Measurements from ENCODE around the gene PKIG. TPM values are rescaled to one million over a fixed set of nuclear protein-coding genes. Genes with fewer than 3 reads are reported as not detected.

Gene PKIG
- total and polyA plus RNA-seq, 2 experiments from 2014 or later: 29.7 to 33.2 TPM

DNA sequence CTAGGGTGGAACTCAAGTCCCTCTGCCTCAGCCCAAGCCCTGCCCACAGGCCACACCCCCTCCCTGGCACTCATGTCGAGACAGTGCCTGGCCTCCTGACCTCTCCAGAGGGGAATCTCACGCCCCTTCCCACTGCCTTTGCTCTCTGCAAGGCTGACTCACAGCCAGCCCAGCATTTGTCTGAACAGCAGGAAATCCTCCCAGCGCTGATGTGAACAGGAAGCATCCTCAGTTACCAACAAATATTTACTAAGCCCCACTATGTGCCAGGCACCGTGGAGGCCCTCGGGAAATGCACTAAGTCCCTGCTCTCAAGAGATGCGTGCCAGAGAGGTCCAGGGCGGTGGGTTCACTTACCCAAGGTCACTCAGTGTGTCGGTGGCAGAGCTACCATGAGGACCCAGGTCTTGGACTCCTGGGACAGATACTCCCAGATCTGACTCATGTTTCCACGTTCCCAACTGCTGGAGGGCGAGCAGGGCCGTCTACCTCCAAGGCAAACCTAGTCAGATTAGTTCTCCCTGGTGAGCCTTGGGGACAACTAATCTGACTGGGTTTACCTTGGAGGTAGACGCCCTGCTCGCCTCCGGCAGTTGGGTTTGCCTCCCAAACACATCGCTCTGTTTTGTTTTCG is 61.3 kb downstream of the PKIG start:
- Histone ChIP-seq H3K79me2 (replicated peaks; ENCODE audit: insufficient read depth) (no peaks in the 10 kb centered on the region), H3K9me2 (ENCODE audit: insufficient read depth) (no peaks in the 10 kb centered on the region), H3K27me3 (ENCODE audit: insufficient read depth) (no peaks in the 10 kb centered on the region), H3K4me2 (0 out of 2 replicates have a peak overlapping the region, but pooled peaks have one; percentile 70), H3K36me3 (ENCODE audit: insufficient read depth) (no peaks in the 10 kb centered on the region), H4K20me1 (replicated peaks; ENCODE audit: insufficient read depth) (no peaks in the 10 kb centered on the region), H3K4me1 (ENCODE audit: insufficient read depth) (peaks cover 34% of the 10 kb centered on the region), H3K4me3 (no peak overlapping the region), H3K27ac (ENCODE audit: low read depth) (no peak overlapping the region; the same call in 1 of the 2 replicates), H2AFZ (no peak overlapping the region), H3F3A (replicated peaks; ENCODE audit: low read depth) (0 out of 2 replicates have a peak, but pooled peaks cover 3% of the 10 kb centered on the region)
- peaks cover 6% of the 10 kb centered on the region; the same call in 2 of the 3 replicates for H3K9me3 Mint-ChIP-seq
- H3K4me1 Mint-ChIP-seq: peaks cover 56% of the 10 kb centered on the region
- TF ChIP-seq, protein P1, sequence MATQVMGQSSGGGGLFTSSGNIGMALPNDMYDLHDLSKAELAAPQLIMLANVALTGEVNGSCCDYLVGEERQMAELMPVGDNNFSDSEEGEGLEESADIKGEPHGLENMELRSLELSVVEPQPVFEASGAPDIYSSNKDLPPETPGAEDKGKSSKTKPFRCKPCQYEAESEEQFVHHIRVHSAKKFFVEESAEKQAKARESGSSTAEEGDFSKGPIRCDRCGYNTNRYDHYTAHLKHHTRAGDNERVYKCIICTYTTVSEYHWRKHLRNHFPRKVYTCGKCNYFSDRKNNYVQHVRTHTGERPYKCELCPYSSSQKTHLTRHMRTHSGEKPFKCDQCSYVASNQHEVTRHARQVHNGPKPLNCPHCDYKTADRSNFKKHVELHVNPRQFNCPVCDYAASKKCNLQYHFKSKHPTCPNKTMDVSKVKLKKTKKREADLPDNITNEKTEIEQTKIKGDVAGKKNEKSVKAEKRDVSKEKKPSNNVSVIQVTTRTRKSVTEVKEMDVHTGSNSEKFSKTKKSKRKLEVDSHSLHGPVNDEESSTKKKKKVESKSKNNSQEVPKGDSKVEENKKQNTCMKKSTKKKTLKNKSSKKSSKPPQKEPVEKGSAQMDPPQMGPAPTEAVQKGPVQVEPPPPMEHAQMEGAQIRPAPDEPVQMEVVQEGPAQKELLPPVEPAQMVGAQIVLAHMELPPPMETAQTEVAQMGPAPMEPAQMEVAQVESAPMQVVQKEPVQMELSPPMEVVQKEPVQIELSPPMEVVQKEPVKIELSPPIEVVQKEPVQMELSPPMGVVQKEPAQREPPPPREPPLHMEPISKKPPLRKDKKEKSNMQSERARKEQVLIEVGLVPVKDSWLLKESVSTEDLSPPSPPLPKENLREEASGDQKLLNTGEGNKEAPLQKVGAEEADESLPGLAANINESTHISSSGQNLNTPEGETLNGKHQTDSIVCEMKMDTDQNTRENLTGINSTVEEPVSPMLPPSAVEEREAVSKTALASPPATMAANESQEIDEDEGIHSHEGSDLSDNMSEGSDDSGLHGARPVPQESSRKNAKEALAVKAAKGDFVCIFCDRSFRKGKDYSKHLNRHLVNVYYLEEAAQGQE (IDR thresholded peaks at IDR 0.05; ENCODE audit: unreplicated experiment): no peak
- TF ChIP-seq CREB1 (CRISPR knock-in tag; IDR thresholded peaks at IDR 0.05; ENCODE audit: low read depth) (no peak), EZH2 (IDR thresholded peaks at IDR 0.05; ENCODE audit: low read depth, unreplicated experiment) (no peak), JUNB (IDR thresholded peaks at IDR 0.05; ENCODE audit: unreplicated experiment) (no peak), NANOG (IDR thresholded peaks at IDR 0.05; ENCODE audit: borderline replicate concordance) (no peak), ZNF114 (CRISPR knock-in tag; IDR thresholded peaks at IDR 0.05) (no peak), POLR2AphosphoS5 (IDR thresholded peaks at IDR 0.05; ENCODE audit: low read depth) (no peak), ZNF331 (CRISPR knock-in tag; IDR thresholded peaks at IDR 0.05; ENCODE audit: low read depth) (no peak), EZH2phosphoT487 (IDR thresholded peaks at IDR 0.05; ENCODE audit: unreplicated experiment) (no peak)
- TF ChIP-seq, protein P2, sequence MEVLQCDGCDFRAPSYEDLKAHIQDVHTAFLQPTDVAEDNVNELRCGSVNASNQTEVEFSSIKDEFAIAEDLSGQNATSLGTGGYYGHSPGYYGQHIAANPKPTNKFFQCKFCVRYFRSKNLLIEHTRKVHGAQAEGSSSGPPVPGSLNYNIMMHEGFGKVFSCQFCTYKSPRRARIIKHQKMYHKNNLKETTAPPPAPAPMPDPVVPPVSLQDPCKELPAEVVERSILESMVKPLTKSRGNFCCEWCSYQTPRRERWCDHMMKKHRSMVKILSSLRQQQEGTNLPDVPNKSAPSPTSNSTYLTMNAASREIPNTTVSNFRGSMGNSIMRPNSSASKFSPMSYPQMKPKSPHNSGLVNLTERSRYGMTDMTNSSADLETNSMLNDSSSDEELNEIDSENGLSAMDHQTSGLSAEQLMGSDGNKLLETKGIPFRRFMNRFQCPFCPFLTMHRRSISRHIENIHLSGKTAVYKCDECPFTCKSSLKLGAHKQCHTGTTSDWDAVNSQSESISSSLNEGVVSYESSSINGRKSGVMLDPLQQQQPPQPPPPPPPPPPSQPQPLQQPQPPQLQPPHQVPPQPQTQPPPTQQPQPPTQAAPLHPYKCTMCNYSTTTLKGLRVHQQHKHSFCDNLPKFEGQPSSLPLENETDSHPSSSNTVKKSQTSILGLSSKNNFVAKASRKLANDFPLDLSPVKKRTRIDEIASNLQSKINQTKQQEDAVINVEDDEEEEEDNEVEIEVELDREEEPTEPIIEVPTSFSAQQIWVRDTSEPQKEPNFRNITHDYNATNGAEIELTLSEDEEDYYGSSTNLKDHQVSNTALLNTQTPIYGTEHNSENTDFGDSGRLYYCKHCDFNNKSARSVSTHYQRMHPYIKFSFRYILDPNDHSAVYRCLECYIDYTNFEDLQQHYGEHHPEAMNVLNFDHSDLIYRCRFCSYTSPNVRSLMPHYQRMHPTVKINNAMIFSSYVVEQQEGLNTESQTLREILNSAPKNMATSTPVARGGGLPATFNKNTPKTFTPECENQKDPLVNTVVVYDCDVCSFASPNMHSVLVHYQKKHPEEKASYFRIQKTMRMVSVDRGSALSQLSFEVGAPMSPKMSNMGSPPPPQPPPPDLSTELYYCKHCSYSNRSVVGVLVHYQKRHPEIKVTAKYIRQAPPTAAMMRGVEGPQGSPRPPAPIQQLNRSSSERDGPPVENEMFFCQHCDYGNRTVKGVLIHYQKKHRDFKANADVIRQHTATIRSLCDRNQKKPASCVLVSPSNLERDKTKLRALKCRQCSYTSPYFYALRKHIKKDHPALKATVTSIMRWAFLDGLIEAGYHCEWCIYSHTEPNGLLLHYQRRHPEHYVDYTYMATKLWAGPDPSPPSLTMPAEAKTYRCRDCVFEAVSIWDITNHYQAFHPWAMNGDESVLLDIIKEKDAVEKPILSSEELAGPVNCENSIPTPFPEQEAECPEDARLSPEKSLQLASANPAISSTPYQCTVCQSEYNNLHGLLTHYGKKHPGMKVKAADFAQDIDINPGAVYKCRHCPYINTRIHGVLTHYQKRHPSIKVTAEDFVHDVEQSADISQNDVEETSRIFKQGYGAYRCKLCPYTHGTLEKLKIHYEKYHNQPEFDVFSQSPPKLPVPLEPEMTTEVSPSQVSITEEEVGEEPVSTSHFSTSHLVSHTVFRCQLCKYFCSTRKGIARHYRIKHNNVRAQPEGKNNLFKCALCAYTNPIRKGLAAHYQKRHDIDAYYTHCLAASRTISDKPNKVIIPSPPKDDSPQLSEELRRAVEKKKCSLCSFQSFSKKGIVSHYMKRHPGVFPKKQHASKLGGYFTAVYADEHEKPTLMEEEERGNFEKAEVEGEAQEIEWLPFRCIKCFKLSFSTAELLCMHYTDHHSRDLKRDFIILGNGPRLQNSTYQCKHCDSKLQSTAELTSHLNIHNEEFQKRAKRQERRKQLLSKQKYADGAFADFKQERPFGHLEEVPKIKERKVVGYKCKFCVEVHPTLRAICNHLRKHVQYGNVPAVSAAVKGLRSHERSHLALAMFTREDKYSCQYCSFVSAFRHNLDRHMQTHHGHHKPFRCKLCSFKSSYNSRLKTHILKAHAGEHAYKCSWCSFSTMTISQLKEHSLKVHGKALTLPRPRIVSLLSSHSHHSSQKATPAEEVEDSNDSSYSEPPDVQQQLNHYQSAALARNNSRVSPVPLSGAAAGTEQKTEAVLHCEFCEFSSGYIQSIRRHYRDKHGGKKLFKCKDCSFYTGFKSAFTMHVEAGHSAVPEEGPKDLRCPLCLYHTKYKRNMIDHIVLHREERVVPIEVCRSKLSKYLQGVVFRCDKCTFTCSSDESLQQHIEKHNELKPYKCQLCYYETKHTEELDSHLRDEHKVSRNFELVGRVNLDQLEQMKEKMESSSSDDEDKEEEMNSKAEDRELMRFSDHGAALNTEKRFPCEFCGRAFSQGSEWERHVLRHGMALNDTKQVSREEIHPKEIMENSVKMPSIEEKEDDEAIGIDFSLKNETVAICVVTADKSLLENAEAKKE (CRISPR knock-in tag; IDR thresholded peaks at IDR 0.05): no peak
- TF ChIP-seq, protein P3, sequence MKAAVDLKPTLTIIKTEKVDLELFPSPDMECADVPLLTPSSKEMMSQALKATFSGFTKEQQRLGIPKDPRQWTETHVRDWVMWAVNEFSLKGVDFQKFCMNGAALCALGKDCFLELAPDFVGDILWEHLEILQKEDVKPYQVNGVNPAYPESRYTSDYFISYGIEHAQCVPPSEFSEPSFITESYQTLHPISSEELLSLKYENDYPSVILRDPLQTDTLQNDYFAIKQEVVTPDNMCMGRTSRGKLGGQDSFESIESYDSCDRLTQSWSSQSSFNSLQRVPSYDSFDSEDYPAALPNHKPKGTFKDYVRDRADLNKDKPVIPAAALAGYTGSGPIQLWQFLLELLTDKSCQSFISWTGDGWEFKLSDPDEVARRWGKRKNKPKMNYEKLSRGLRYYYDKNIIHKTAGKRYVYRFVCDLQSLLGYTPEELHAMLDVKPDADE (IDR thresholded peaks at IDR 0.05): no peak
- TF ChIP-seq, protein P4, sequence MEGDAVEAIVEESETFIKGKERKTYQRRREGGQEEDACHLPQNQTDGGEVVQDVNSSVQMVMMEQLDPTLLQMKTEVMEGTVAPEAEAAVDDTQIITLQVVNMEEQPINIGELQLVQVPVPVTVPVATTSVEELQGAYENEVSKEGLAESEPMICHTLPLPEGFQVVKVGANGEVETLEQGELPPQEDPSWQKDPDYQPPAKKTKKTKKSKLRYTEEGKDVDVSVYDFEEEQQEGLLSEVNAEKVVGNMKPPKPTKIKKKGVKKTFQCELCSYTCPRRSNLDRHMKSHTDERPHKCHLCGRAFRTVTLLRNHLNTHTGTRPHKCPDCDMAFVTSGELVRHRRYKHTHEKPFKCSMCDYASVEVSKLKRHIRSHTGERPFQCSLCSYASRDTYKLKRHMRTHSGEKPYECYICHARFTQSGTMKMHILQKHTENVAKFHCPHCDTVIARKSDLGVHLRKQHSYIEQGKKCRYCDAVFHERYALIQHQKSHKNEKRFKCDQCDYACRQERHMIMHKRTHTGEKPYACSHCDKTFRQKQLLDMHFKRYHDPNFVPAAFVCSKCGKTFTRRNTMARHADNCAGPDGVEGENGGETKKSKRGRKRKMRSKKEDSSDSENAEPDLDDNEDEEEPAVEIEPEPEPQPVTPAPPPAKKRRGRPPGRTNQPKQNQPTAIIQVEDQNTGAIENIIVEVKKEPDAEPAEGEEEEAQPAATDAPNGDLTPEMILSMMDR (conservative IDR thresholded peaks at IDR 0.05; ENCODE audit: low read depth in 2 of 2): no peak
- peak overlapping the region; percentile 92 for H3K27ac Mint-ChIP-seq
- ATAC-seq: peak; percentile 46
- peak; percentile 54 for DNase-seq (ENCODE audit: low spot score)
- no peak overlapping the region for H3K4me3 Mint-ChIP-seq
- peaks cover 40% of the 10 kb centered on the region for H3K27me3 Mint-ChIP-seq (ENCODE audit: insufficient read depth, low read depth, poor library complexity)
- H3K36me3 Mint-ChIP-seq (ENCODE audit: low read depth): peaks cover 19% of the 10 kb centered on the region

Data from GM23338 (cell line).